Testis (tissue), 3 donors: ENCODE data around the gene PCBP4. TPM values are rescaled to one million over a fixed set of nuclear protein-coding genes. Genes with fewer than 3 reads are reported as not detected.
A peak's percentile ranks its signal among the peaks of the same experiment; 100 is the strongest.

Source experiments
- DNase-seq: peaks from one replicate; pipeline ENCODE4 v3.0.0-alpha.2; 2019
- H3K27ac ChIP-seq, 2 donors: fragments of 200-600 bp; sonication (generic); one replicate each; pipeline ENCODE4 v1.5.1; 2019
- H3K27me3 ChIP-seq: fragments of 200-600 bp; sonication (generic); one replicate; pipeline ENCODE4 v1.5.1; 2019
- H3K36me3 ChIP-seq: fragments of 200-600 bp; sonication (generic); one replicate; pipeline ENCODE4 v1.5.1; 2017; ENCODE audit warnings: low read depth; ENCODE audit errors: missing control alignments
- H3K4me1 ChIP-seq: fragments of 200-600 bp; sonication (generic); one replicate; pipeline ENCODE4 v1.5.1; 2019
- H3K4me3 ChIP-seq, 2 donors: fragments of 200-600 bp; sonication (generic); one replicate each; pipeline ENCODE4 v1.5.1; 2017 to 2019
- H3K9me3 ChIP-seq: fragments of 200-600 bp; sonication (generic); one replicate; pipeline ENCODE4 v1.5.1; 2017
- CTCF ChIP-seq, 3 experiments: fragments of 450-650 bp in 2 of 3; fragments of 200-600 bp in 1 of 3; sonication (generic) in 1 of 3; IDR thresholded peaks; one replicate each; pipeline ENCODE4 v1.5.1; 2016 to 2019; ENCODE audit warnings: antibody characterized with exemption in 3 of 3, mild to moderate bottlenecking in 2 of 3, moderate library complexity in 1 of 3
- POLR2A ChIP-seq: fragments of 450-650 bp; IDR thresholded peaks from one replicate; pipeline ENCODE4 v1.6.1; 2017; ENCODE audit warnings: antibody characterized with exemption, mild to moderate bottlenecking, moderate library complexity
- WGBS, 2 donors: methylation state at CpG; one replicate each; pipeline ENCODE4 v1.1.5; 2018; 5-methylcytosine and 5-hydroxymethylcytosine counted together
- intact Hi-C: fragments of 100-400 bp; cut with DNase I; formaldehyde crosslinking; loops from one replicate; pipeline ENCODE4 v1.15.1; 2023; ENCODE audit warnings: low total_unique reads
- polyA plus RNA-seq: library from polyadenylated mRNA; stranded (reverse); fragments of 350-450 nt; fragmentation: Illumina TruSeq; extraction: RNeasy Lipid Tissue Mini Kit (QIAGEN cat#74804); gene quantifications from one replicate; pipeline ENCODE4 v1.2.3, GENCODE V29; 2014; ENCODE audit warnings: low read depth, low replicate concordance; ENCODE audit not compliant: insufficient read depth
- total RNA-seq, 2 donors: library from RNA; depleted of rRNA; stranded (reverse); fragments of >200 nt; gene quantifications; one replicate each; pipeline ENCODE4 v1.2.3, GENCODE V29; 2016

The PCBP4 gene
- total and polyA plus RNA-seq, 3 donors from 2014 or later: 35.8 to 54.1 (median 47.1) TPM

DNA sequence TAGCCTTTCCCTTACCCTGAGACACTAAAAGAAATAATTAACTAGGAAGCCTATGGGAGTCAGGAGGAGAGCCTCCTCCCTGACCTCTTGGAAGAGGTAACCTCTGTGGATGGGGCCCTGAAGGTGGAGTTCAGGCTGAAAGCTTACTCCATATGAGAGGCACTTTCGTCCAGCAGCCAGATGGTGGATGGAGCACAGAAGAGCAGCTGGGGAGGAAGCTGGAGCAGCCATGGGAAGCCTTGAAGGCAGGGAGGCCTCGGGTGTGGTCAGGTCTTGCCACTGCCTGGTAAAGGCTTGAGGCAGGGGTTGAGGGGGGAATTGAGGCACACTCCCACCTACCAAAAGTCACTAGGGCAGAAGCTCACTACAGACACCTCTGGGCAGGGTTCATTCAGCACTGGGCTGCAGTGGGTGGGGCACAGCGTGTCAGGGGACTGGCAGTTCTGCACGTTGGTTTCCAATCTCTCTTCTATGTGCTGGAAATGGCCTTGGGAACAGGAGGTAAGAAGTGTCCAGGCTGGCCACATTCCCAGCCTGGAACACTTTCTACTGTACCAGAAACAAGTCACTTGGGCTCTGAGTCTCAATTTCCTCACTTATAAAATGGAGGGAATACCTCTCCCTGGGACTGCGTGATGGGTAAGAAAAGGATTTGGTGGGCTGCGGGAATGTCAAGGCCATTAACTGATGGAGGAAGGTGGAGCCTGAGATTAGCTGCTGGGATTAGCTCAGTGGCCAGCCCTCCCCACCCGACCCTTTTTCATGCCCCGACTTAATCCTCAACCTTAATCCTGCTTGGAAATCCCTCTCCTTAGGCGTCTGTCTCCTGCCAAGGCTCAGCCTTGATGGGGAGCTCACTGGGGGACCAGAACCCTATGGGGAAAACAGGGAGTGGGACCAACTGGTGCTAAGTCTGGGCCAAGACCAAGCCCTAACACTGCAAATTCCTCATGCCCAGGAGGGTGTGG is 5.4 kb downstream of the PCBP4 start:
- Histone ChIP-seq H3K9me3 (no peaks in the 10 kb centered on the region), H3K27ac (peak overlapping the region in 1 of 2 donors; percentile 15), H3K27me3 (no peaks in the 10 kb centered on the region), H3K36me3 (no peaks in the 10 kb centered on the region), H3K4me1 (peaks cover 40% of the 10 kb centered on the region), H3K4me3 (no peak overlapping the region)
- intact Hi-C loops: no loop called here
- peak; percentile 65 for DNase-seq
- WGBS, 2 donors: 44% methylated on average over 9 of the region's 9 CpGs
- TF ChIP-seq POLR2A (no peak), CTCF (IDR thresholded peaks at IDR 0.05) (no peak)

- no peaks in the 10 kb centered on the region for H3K36me3 ChIP-seq
- H3K4me1 ChIP-seq: peaks cover 41% of the 10 kb centered on the region
- no peak overlapping the region for H3K27ac ChIP-seq
- no peak overlapping the region for H3K4me3 ChIP-seq
- H3K27me3 ChIP-seq: no peaks in the 10 kb centered on the region
- 90 to 95% methylated on average over 16 to 18 of the region's 18 CpGs for WGBS, 2 donors
- no peak for TF ChIP-seq CTCF (IDR thresholded peaks at IDR 0.05)
- TF ChIP-seq POLR2A: no peak
- no peaks in the 10 kb centered on the region for H3K9me3 ChIP-seq
- intact Hi-C loops: no loop called here
- DNase-seq: no peak
Measured at GRCh38 chr3:51961011-51961410, 6.2 kb downstream of the PCBP4 start.

DNA sequence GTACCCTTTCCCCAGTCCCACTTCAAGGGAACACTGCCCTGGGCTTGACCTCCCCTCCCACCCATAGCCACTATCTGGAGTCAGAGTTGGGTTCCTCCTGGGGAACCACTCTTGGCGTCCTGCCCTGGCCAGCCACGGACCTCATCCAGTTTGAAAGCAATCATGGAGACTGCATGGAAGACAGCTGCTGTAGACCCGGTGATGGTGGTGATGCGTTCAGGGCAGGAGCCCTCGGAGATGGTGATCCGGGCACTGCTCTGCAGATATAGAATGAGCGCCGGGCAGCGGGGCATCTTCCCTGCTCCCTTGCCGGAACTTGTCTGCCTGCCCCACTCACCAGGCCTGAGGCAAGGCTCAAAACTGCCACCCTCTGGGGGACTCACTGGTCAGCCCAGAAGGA is 6.9 kb downstream of the PCBP4 start:
- no peak overlapping the region for H3K27ac ChIP-seq
- WGBS, 2 donors: 95 to 98% methylated on average over 8 to 10 of the region's 10 CpGs
- no peaks in the 10 kb centered on the region for H3K27me3 ChIP-seq
- H3K9me3 ChIP-seq: no peaks in the 10 kb centered on the region
- no peaks in the 10 kb centered on the region for H3K36me3 ChIP-seq
- no peak overlapping the region for H3K4me3 ChIP-seq
- DNase-seq: no peak
- peaks cover 40% of the 10 kb centered on the region for H3K4me1 ChIP-seq
- no peak for TF ChIP-seq POLR2A
- TF ChIP-seq CTCF (IDR thresholded peaks at IDR 0.05): no peak
- intact Hi-C loops: no loop called here

- WGBS, 2 donors: 97 to 100% methylated on average over 3 to 7 of the region's 7 CpGs
- Histone ChIP-seq H3K4me3 (no peak overlapping the region), H3K4me1 (peaks cover 39% of the 10 kb centered on the region), H3K27ac (no peak overlapping the region), H3K27me3 (no peaks in the 10 kb centered on the region), H3K36me3 (no peaks in the 10 kb centered on the region), H3K9me3 (no peaks in the 10 kb centered on the region)
- DNase-seq: no peak
- intact Hi-C loops: no loop called here
- no peak for TF ChIP-seq POLR2A
- TF ChIP-seq CTCF (IDR thresholded peaks at IDR 0.05): no peak
Measured at GRCh38 chr3:51959651-51960050, 7.6 kb downstream of the PCBP4 start.
